ENCODE measurements around the gene IPO9.
"Not testable (repeated sequence)": the region's sequence is repeated elsewhere in the genome, so short reads cannot be mapped to it uniquely, and the experiment has no call there.

Gene IPO9

GRCh38 chr1:201889090-201889968 lies 60.4 kb downstream of the IPO9 start:
- no peak for DNase-seq

- DNase-seq, result no peak
Observed at GRCh38 chr1:201890223-201890622, 61.3 kb downstream of the IPO9 start.

GRCh38 chr1:201890806-201891450 lies 62.0 kb downstream of the IPO9 start:
- no peak for DNase-seq

DNA sequence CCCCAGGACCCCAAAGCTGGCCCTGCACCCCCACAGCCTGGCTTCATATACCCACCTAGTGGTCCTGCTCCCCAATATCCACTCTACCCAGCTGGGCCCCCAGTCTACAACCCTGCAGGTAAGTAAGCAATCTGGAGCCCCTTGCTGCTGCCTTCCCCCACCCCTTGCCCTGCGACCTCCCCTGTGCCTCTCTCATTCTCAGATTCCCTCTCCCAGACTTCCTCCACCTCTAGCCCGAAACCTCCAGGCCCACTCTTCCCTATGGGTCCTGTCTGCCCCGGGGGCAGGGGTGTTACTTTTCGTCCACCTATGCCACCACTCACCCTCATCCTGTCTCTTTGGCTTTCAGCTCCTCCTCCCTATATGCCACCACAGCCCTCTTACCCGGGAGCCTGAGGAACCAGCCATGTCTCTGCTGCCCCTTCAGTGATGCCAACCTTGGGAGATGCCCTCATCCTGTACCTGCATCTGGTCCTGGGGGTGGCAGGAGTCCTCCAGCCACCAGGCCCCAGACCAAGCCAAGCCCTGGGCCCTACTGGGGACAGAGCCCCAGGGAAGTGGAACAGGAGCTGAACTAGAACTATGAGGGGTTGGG lies 62.6 kb downstream of the IPO9 start:
- no peak for DNase-seq

GRCh38 chr1:201892211-201892610 lies 63.3 kb downstream of the IPO9 start:
- no peak for DNase-seq

DNA sequence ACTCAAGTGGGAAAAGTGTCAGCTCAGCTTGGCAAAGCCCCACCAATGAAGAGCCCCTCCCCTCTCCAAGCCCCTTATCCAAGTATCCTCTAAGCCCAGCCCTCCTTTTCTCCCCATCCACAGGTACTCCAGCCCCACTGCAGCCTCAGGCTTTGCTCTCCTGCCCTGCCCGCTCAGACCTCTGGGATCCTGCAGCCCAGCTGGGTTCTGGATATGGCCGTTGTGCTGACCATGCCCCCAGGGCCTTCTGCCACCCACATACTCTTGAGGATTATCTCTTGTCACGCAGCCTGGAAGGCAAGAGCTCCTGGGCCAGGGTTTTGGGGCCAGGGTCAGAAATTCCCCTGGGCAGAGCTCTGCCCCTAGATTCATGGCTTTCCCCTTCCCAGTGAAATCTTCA lies 64.5 kb downstream of the IPO9 start:
- DNase-seq, result no peak

- DNase-seq, result no peak
Observed at GRCh38 chr1:201894343-201895119, 65.6 kb downstream of the IPO9 start.

DNA sequence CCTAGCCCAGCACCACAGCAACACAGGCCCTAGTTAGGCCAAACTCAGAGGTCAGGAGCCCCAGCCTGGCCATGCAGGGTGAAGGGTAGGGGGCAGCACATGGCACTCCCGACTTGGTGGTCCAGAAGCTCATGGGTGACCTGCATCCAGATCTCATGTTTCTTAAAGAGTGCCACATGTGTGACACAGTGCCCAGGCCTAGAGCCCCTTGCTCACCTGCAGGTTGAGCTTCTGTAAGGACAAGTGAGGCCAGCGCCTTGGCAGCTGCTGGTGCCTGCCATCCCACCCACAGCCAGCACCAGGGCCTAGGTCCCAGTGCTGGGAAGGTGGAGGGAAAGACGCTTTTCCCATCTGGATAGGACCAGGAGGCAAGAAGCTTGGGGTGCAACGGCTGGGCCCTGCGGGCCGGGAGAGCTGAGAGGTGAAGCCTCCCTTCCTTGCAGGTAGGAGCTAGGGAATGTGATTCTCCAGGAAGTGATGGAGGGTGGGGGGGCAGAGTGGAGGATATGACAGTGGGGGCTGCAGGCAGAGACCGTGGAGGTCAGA lies 66.2 kb downstream of the IPO9 start:
- no peak for DNase-seq

- peak; percentile 37 for DNase-seq
Observed at GRCh38 chr1:201895913-201896807, 67.2 kb downstream of the IPO9 start.

DNA sequence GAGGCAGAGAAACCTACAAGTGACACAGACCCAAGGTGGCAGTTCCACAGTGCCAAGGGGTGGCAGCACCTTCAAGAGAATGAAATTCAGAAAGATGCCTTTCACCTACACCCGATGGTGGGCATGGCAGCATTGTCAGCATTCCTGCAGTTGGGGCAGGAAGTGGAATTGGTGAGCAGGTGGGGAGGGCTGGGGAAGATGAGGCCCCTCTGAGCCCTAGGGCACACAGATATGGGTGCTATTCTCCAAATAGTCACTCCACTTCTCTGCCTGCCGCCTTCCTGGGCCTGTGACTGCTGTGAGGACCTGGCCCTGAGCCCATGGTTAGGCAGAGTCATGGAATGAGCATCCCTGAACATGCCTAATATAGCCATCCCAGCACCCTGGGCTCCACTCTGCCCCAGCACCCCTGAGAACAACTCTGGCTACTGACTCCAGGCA lies 68.0 kb downstream of the IPO9 start:
- no peak for DNase-seq

DNA sequence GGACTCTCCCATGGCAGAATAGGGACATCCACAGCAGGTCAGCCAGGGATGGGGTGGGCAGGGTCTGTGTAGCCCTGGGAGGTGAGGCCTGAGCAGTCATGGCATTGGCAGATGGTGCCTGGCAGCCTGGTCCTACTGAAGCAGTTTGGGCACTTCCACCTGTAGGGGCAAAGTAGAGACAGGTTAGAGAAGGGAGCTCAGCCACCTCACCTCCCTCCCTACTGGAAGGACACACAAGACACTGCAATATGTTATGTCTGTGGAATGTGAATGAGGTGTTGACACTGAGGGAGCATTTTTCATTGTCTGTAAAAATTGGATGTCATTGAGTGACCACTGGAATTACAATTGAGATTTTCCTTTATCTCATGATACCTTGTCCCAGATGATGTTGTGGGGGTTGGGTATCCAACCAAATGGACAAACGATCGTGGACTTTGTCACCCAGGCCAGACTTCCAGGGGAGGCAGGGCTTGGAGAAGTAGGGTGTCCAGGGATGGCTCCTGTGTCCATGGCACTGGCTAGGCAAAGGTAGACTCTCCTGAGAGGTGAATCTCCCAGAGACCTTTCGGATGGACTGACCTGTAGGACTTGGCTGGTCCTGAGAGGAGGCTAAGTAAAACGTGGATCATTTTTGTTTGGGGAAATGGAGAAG lies 69.4 kb downstream of the IPO9 start:
- no peak for DNase-seq

GRCh38 chr1:201898992-201899391 lies 70.0 kb downstream of the IPO9 start:
- no peak for DNase-seq

DNA sequence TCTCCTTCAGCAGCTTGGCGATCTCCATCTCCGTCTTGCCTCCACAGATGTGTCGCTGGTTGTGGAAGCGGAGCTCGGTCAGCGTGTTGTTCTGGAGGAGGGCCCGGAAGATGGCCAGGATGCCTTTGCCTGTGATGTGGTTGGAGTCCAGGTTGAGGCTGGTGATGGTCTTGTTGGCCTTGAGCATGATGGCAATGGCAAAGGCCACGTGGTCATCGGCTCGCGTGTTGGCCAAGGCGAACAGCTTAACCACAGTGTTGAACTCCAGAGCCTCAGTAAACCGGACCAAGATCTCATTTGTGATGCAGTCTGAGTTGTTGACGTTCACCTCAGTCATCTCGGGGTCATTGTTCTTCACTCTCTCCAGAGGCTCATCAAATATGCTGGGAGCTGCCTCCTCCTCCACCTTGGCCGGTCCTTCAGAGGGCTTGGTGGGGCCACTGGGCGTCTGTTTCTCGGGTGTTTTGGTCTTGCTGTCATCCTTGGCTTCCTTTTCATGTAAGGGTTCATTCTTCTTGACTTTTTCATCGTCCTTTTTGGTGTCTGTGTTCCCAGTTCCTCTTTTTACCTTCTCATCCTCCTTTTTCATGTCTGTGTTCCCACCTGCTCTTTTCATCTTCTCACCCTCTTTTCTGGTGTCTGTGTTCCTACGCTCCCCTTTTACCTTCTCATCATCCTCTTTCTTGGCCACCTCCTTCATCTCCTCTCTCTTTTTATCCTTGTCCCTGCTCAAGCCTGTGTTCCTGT lies 70.9 kb downstream of the IPO9 start:
- no peak for DNase-seq

GRCh38 chr1:201900476-201900875 lies 71.5 kb downstream of the IPO9 start:
- DNase-seq, result no peak

- DNase-seq, result not testable (repeated sequence)
Observed at GRCh38 chr1:201901036-201901435, 72.1 kb downstream of the IPO9 start.

DNA sequence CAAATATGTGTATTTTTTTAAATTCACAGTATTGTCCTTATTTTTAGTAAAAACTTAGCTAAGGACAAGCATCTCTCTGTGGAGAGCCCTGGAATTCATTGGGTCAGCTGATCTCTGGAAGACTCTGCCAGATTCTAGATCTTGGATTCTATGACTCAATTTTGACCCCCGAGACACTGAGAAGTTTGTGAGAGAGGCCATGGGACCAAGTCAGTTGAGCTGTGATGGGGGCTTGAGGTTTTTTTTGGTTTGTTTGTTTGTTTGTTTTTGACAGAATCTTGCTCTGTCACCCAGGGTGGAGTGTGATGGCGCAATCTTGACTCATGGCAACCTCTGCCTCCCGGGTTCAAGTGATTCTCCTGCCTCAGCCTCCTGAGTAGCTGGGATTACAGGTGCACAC lies 73.2 kb downstream of the IPO9 start:
- DNase-seq, result no peak

- DNase-seq, result no peak
Observed at GRCh38 chr1:201903135-201903534, 74.2 kb downstream of the IPO9 start.

DNA sequence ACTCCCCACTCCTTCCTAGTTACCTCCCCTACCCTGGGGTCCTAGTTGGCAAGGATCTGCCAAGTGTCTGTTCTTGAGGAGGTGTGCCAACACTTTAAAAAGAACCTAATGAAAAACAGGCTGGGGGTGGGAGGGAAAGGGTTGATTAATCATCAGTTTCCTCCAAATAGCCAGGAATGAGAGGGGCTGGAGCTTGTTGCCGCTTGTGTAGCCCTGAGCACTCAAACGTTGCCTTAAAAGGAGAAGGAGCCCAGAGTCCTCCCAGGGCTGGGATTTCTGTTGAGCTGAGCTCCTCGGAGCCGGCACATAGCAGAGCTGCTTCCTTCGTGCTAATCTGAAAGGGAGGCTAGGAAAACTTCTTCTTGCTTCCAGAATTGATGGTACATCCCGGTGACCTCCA lies 75.6 kb downstream of the IPO9 start:
- DNase-seq, result no peak

DNA sequence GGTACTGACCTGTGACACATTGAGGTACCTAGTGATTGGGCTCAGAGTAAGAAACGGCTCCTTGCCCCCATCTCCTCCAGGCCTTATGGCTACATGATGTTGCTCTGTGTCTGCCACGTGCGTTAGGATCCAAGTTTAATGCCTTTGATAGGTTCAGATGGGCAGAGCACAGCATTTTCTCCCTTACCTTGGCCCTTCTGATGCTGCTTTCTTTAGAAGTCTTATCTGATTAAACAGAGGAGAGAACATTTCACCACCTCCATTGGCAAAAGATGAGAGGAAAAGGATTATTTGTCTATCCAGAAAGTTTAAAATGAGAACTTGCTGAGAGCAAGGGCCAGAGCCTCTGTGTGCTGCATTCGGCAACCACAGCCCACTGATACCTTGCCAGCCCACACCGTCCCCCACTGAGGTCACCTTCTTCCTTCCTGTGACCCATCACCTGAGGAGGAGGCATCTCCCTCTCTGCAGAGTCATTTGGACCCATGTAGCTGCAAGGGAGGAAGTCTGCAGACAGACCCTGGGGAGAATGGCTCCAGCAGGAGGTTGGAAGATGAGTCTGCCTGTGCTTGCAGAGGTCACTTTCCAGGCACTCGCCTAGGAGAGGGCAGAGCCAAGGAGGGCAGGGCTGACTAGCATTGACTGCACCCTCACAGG lies 76.4 kb downstream of the IPO9 start:
- no peak for DNase-seq

- DNase-seq, result no peak
Observed at GRCh38 chr1:201906336-201906735, 77.4 kb downstream of the IPO9 start.
